ENCODE results near the gene MAEA.

The MAEA gene

DNA sequence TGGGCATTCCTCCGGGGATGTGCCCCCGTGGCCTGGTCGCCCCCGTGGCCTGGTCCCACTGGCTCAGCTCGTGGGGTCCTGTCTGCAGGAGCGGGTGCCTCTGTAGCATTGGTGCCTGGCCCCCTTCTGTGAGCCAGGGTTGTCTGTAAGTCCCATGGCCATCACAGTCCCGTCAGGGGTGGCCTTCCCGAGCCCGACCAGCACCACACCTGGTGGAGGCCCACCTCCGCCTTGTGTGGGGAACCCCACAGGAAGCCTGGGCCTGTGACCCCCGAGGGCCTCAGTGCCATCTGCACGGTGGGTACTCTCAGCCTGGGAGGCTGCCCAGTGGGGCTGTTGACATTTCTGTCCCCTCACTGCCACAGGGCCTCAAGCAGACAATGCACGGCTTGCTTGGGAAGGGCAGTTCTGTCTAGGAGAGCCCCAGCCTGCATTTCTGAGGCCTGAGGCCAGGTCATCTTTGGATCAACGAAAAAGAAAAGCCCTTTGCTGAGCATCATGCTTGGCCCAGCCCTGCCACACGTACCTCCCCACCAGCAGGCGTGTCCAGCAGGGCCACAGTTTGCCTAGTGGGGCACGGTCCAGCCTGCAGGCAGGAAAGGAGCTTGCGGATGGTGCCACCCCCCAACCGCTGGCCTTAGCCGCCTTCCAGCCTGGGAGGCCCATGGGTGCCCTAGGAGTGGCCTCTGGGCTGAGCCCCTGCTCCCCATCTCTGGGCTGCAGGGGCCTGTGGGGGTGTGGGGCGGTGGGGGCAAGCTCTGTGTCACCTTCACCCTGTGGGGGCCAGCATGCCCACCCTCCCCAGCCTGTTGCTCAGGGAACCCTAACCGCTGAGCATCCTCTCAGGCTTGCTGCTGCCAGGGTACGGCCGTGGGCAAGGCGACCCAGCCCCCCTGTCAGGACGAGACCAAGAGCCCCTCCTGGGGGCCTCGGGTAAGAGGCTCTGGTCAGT lies 93.4 kb downstream of the MAEA start:
- no peak for DNase-seq

DNA sequence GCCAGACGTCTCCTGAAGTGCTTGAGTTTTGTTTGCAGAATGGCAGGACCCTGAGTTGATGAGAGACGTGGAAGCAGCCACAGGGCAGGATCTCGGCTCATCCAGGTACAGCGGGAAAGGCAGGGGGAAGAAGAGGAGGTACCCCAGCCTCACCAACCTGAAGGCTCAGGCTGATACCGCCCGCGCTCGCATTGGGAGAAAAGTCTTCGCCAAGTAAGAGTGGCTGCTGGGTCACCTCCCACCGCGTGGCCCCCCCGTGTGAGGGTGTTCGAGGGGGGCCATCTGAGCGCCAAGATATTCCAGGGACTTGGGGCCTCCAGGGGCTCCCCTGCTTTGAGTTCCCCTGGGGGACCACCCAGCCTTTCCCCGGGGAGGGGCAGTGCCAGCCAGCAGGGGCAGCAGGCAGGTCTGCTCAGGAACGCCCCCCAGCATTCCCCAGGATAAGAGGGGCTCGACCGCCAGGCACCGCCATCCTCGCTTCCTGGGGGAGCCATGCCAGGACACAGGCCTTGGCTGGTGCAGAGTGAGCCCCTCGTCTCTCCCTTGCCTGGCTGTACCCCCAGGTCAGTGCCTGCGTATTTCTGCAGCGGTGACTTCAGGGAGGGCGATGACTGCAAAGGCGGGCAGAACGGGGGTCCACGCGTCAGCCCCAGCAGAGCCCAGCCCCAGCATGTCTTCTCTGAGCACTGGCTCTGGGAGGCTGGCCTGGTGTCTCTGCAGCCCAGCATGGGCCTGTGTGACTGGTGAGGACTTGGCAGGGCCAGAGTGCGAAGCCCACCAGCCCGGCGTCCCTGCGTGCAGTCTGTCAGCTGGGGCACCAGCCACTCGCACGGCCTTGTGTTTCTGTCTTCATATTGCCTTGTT lies 94.3 kb downstream of the MAEA start:
- no peak for DNase-seq

DNA sequence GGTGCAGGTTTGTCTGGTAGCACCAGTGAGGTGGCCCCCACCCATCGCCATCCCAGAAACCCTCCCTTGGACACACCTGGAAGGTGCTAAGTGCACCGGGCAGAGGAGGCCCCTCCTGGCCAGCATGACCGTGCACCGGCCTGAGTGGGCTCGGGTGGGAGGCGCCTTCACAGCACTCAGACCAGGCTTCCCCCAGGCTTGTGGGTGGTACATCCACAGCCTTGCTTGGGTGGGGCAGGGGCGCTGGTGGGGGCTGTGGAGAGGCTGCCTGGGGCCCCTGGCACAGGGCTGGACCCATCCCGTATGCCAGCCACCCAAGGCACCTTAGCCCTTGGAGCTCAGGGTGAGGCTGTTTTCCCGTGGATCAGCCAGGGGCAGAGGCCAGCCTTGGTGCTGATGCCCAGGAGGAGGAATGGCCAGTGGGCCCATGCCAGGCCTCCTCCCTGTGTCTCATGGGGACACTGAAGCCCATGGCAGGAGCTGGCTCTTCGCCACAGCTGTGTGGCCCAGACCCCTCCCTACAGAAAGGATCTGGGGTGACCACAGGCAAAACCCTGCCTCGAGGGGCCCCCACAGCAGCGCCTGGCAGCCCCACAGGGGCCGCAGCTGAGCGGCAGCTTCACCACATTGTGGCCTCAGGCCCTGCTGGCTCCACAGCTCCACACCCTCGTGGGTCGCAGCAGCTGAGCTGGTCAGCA lies 95.1 kb downstream of the MAEA start:
- no peak for DNase-seq

DNA sequence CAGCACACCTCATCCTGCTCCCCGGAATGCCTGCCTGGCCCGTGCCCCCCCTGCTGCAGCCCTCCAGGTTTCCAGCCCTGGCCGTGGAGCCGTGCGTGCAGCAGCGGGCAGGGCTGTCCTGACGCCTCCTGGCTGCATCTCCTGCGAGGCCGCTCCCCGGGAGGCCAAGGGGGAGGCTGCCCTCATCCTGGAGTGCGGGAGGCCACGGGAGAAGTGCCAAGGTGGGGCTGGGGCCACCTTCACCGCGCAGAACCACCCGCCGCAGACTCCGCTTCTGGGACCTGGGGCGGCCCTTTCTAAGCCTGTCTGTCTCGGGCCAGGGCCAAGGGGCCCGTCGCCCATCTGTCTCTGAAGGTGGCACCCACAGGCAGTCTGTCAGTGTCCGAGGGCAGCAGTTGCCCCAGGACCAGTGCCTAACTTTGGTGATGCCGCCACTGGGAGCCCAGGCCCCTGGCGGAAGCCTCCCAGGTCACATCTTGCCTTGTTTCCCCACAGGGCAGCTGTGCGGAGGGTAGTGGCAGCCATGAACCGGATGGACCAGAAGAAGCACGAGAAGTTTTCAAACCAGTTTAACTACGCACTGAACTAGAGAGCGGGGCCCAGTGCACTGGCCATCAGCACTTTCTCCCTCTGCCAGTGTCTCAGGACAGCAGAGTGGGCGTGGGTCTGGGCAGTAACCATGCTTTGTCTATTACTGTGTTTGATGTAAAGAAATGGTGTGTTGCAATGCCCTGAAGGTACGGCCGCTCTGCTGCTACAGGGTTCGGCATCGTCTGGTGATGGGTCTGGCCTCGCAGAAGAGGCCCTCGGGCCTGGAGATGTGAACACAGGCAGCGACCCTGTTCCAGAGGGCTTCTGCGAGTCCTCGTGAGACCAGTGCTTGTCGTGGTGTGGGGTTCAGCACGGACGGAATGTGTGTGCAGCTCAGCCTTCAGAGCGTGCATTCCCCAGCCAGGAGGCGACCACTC lies 96.0 kb downstream of the MAEA start:
- no peak for DNase-seq

Measured in inflammatory macrophage treated with lipopolysaccharide for 4 hours (primary cell).